Mammary epithelial cell (primary cell): ENCODE measurements around the gene CFL2.

Experiments used
- CTCF ChIP-seq, 2 donors: IDR thresholded peaks in 1 of 2; conservative IDR thresholded peaks in 1 of 2; 2 replicates each; pipeline ENCODE4 v1.5.1; 2011 to 2012; ENCODE audit warnings: inconsistent platforms in 2 of 2, low read length in 2 of 2, mild to moderate bottlenecking in 2 of 2, control low read depth in 1 of 2, low read depth in 1 of 2; ENCODE audit not compliant: insufficient read depth in 1 of 2; ENCODE audit errors: extremely low read depth in 1 of 2
- EZH2 ChIP-seq: IDR thresholded peaks from 2 replicates; pipeline ENCODE4 v1.6.1; 2012; ENCODE audit warnings: low read length, inconsistent platforms, borderline replicate concordance

- TF ChIP-seq CTCF (conservative IDR thresholded peaks at IDR 0.05 in 1 of 2, IDR thresholded peaks at IDR 0.05 in 1 of 2; ENCODE audit: extremely low read depth in 1 of 2, insufficient read depth in 1 of 2, low read depth in 1 of 2, low read length in 2 of 2): no peak
- TF ChIP-seq EZH2: no peak
Observed at GRCh38 chr14:34711796-34712712, 2.3 kb downstream of the CFL2 start.
